HCT116 (cell line): ENCODE measurements around the gene GALT. TPM values are rescaled to one million over a fixed set of nuclear protein-coding genes. Genes with fewer than 3 reads are reported as not detected.
"Not testable (repeated sequence)": the region's sequence is repeated elsewhere in the genome, so short reads cannot be mapped to it uniquely, and the experiment has no call there.

ENCODE experiments used
- ATAC-seq: fragments of 200-7000 bp; cut with Tn5 transposase; 2 replicates; pipeline ENCODE4 v1.9.1; 2020; ENCODE audit warnings: mild to moderate bottlenecking, moderate library complexity
- BruUV-seq: library from RNA; stranded (reverse); fragments of 400-500 nt; replicated peaks from 2 replicates; lab custom pipeline; 2021; lab: Mats Ljungman, UMichigan
- CTCF ChIA-PET: fragments of 300-600 bp; sonication (Branson Sonifier 250); formaldehyde crosslinking; loops from one replicate; lab custom pipeline; 2021; ENCODE audit warnings: antibody characterized with exemption; lab: Charles Lee
- POLR2A ChIA-PET: fragments of 300-600, 350-600 bp; sonication (Branson Sonifier 250); formaldehyde crosslinking; loops from one replicate; lab custom pipeline; 2021; ENCODE audit warnings: antibody characterized with exemption; lab: Charles Lee
- RAD21 ChIA-PET, 2 experiments: fragments of 300-600 bp; sonication (Branson Sonifier 250); formaldehyde crosslinking; loops; one replicate each; lab custom pipeline; 2023; ENCODE audit warnings: low total read pairs in 2 of 2; ENCODE audit not compliant: uncharacterized antibody in 2 of 2, unreplicated experiment in 2 of 2, low non-redundant PET in 1 of 2; lab: Charles Lee
- DNase-seq: peaks from one replicate; pipeline ENCODE4 v3.0.0-alpha.2; 2010; ENCODE audit warnings: low read depth, low spot score
- H2AFZ ChIP-seq: fragments of 200-600 bp; shearing (Covaris generic), sonication (generic); 2 replicates; pipeline ENCODE4 v1.6.1; 2017; ENCODE audit warnings: low read depth, mixed run types, mixed read lengths, antibody characterized with exemption, low read length; ENCODE audit not compliant: poor library complexity, severe bottlenecking
- H3K27ac ChIP-seq: 2 replicates; pipeline ENCODE4 v1.5.1; 2012; ENCODE audit warnings: low read depth, low read length
- H3K27me3 ChIP-seq: fragments of 200-600 bp; sonication (generic); 2 replicates; pipeline ENCODE4 v1.6.1; 2016; ENCODE audit warnings: mixed run types, low read length, mixed read lengths; ENCODE audit not compliant: insufficient read depth
- H3K36me3 ChIP-seq, 2 experiments: fragments of 200-500 bp in 1 of 2; fragments of 200-600 bp in 1 of 2; sonication (Bioruptor generic) in 1 of 2; sonication (generic) in 1 of 2; 2 replicates each; pipeline versions ENCODE4 v1.5.1 to v1.6.1; 2014 to 2016; ENCODE audit warnings: low read length in 2 of 2, inconsistent platforms in 1 of 2, mixed read lengths in 1 of 2, mixed run types in 1 of 2; ENCODE audit not compliant: insufficient read depth in 2 of 2, control insufficient read depth in 1 of 2
- H3K4me1 ChIP-seq, 2 experiments: fragments of 200-600 bp in 1 of 2; sonication (generic) in 1 of 2; 2 replicates each; pipeline versions ENCODE4 v1.5.1 to v1.6.1; 2012 to 2017; ENCODE audit warnings: low read length in 2 of 2, inconsistent platforms in 1 of 2, mild to moderate bottlenecking in 1 of 2, mixed read lengths in 1 of 2, mixed run types in 1 of 2, moderate library complexity in 1 of 2; ENCODE audit not compliant: insufficient read depth in 2 of 2, control insufficient read depth in 1 of 2
- H3K4me2 ChIP-seq: fragments of 200-600 bp; sonication (generic); 2 replicates; pipeline ENCODE4 v1.6.1; 2017; ENCODE audit warnings: mixed run types, low read length, mixed read lengths
- H3K4me3 ChIP-seq, 2 experiments: fragments of 200-600 bp in 1 of 2; sonication (generic) in 1 of 2; replicated peaks in 1 of 2; 2 replicates each; pipeline ENCODE4 v1.5.1; 2011 to 2016; ENCODE audit warnings: low read length in 2 of 2, control low read depth in 1 of 2, low read depth in 1 of 2, mild to moderate bottlenecking in 1 of 2, mixed read lengths in 1 of 2, mixed run types in 1 of 2
- H3K79me2 ChIP-seq: fragments of 200-600 bp; sonication (generic); 2 replicates; pipeline ENCODE4 v1.6.1; 2017; ENCODE audit warnings: mild to moderate bottlenecking, mixed run types, low read length, moderate library complexity, mixed read lengths; ENCODE audit not compliant: insufficient read depth
- H3K9ac ChIP-seq: fragments of 200-600 bp; sonication (generic); 2 replicates; pipeline ENCODE4 v1.6.1; 2016; ENCODE audit warnings: low read length, mixed read lengths
- H3K9me2 ChIP-seq: fragments of 200-600 bp; sonication (generic), shearing (Covaris generic); 2 replicates; pipeline ENCODE4 v1.6.1; 2017; ENCODE audit warnings: mixed run types, mild to moderate bottlenecking, moderate library complexity; ENCODE audit not compliant: insufficient read depth
- H3K9me3 ChIP-seq, 2 experiments: fragments of 200-500 bp in 1 of 2; fragments of 200-600 bp in 1 of 2; sonication (Bioruptor generic) in 1 of 2; sonication (generic) in 1 of 2; 2 replicates each; pipeline ENCODE4 v1.6.1; 2014 to 2017; ENCODE audit warnings: low read length in 2 of 2, mixed read lengths in 2 of 2, inconsistent platforms in 1 of 2, low read depth in 1 of 2, mild to moderate bottlenecking in 1 of 2, mixed run types in 1 of 2, moderate library complexity in 1 of 2; ENCODE audit not compliant: control insufficient read depth in 1 of 2, insufficient read depth in 1 of 2
- H4K20me1 ChIP-seq: fragments of 200-600 bp; sonication (generic), shearing (Covaris generic); 2 replicates; pipeline ENCODE4 v1.6.1; 2017; ENCODE audit warnings: mixed run types, mild to moderate bottlenecking, moderate library complexity; ENCODE audit not compliant: insufficient read depth
- ATF3 ChIP-seq: IDR thresholded peaks from 2 replicates; pipeline ENCODE4 v1.6.1; 2012
- CTCF ChIP-seq, 3 experiments: fragments of 200-600 bp in 1 of 3; sonication (generic) in 1 of 3; IDR thresholded peaks in 2 of 3; conservative IDR thresholded peaks in 1 of 3; 2 replicates each; pipeline ENCODE4 v1.5.1; 2012 to 2017; ENCODE audit warnings: low read depth in 2 of 3, low read length in 2 of 3, antibody characterized with exemption in 1 of 3, borderline replicate concordance in 1 of 3, control low read depth in 1 of 3, mild to moderate bottlenecking in 1 of 3, mixed read lengths in 1 of 3, mixed run types in 1 of 3, moderate library complexity in 1 of 3; ENCODE audit not compliant: insufficient read depth in 1 of 3
- EZH2 ChIP-seq: fragments of 200-600 bp; sonication (generic); IDR thresholded peaks from 2 replicates; pipeline ENCODE4 v1.6.1; 2017; ENCODE audit warnings: antibody characterized with exemption, mixed run types
- JUND ChIP-seq: IDR thresholded peaks from 2 replicates; pipeline ENCODE4 v1.6.1; 2012
- MAX ChIP-seq: IDR thresholded peaks from 2 replicates; pipeline ENCODE4 v1.6.1; 2012
- POLR2A ChIP-seq: IDR thresholded peaks from 2 replicates; pipeline ENCODE4 v1.7.0; 2011; ENCODE audit warnings: borderline replicate concordance; ENCODE audit not compliant: insufficient read depth, insufficient read length; ENCODE audit errors: extremely low read depth
- REST ChIP-seq: IDR thresholded peaks from 2 replicates; pipeline ENCODE4 v1.6.1; 2012; ENCODE audit warnings: low read depth
- SIN3A ChIP-seq: IDR thresholded peaks from 2 replicates; pipeline ENCODE4 v1.6.1; 2012; ENCODE audit warnings: low read depth
- SRF ChIP-seq: IDR thresholded peaks from 2 replicates; pipeline ENCODE4 v1.6.1; 2012; ENCODE audit warnings: low read depth
- YY1 ChIP-seq: IDR thresholded peaks from 2 replicates; pipeline ENCODE4 v1.6.1; 2011; ENCODE audit warnings: low read length, low read depth, moderate library complexity, mild to moderate bottlenecking; ENCODE audit not compliant: insufficient replicate concordance; ENCODE audit errors: extremely low read depth
- ZFX ChIP-seq: fragments of 450-650 bp; IDR thresholded peaks from 2 replicates; pipeline ENCODE4 v1.6.1; 2017
- intact Hi-C: fragments of 100-400 bp; cut with micrococcal nuclease; formaldehyde crosslinking; loops from 2 replicates; pipeline ENCODE4 v1.10.0; 2022
- total RNA-seq: library from RNA; stranded (reverse); gene quantifications from one replicate; pipeline ENCODE4 v1.2.1, GENCODE V29; 2021; ENCODE audit not compliant: unreplicated experiment

Gene GALT
- total RNA-seq, 1 experiment from 2014 or later: 28.2 TPM

GRCh38 chr9:34638138-34638445 lies 8.4 kb upstream of the GALT start:
- CTCF ChIA-PET: interaction anchor here (0.7 to 2.5 kb wide), 3 partner anchors 9 to 34 kb away, joined by 3 to 9 read pairs (median 7); partner anchors contain the start of genes DCTN3 and GALT
- TF ChIP-seq YY1 (no peak), ZFX (no peak), JUND (no peak), REST (no peak), EZH2 (no peak), POLR2A (no peak), MAX (no peak), ATF3 (no peak), SIN3A (no peak), CTCF (IDR thresholded peaks at IDR 0.05 in 2 of 3, conservative IDR thresholded peaks at IDR 0.05 in 1 of 3; ENCODE audit: borderline replicate concordance in 1 of 3, insufficient read depth in 1 of 3, low read depth in 2 of 3, low read length in 2 of 3) (no peak), SRF (no peak)
- intact Hi-C loops: no loop called here
- peak overlapping the region; percentile 94 for H3K9ac ChIP-seq
- RAD21 ChIA-PET: no interaction called here
- H2AFZ ChIP-seq: no peak overlapping the region
- peaks cover 15 to 38% of the 10 kb centered on the region in 2 experiments; a peak in 3 of 4 replicates for H3K4me1 ChIP-seq
- H3K36me3 ChIP-seq: peaks cover 0 to 12% of the 10 kb centered on the region in 2 experiments; a peak in 2 of 4 replicates
- no peak for DNase-seq
- H3K4me3 ChIP-seq: peak overlapping the region; percentile 94
- BruUV-seq: no TSS peak
- no peaks in the 10 kb centered on the region for H4K20me1 ChIP-seq
- no peak; the same call in 1 of the 2 replicates for ATAC-seq
- no peaks in the 10 kb centered on the region for H3K9me3 ChIP-seq
- H3K27ac ChIP-seq: peak overlapping the region; percentile 85
- H3K27me3 ChIP-seq: no peaks in the 10 kb centered on the region
- H3K4me2 ChIP-seq: peak overlapping the region; percentile 95
- no peaks in the 10 kb centered on the region for H3K9me2 ChIP-seq
- peaks cover 27% of the 10 kb centered on the region for H3K79me2 ChIP-seq
- POLR2A ChIA-PET: interaction anchor here (0.6 to 3.1 kb wide), 8 partner anchors 8 to 261 kb away, joined by 3 to 26 read pairs (median 8); partner anchors contain the start of genes ARID3C, DCTN3, GALT and IL11RA

GRCh38 chr9:34639322-34639721 lies 7.2 kb upstream of the GALT start:
- H3K4me3 ChIP-seq, H2AFZ ChIP-seq, H3K27me3 ChIP-seq, CTCF ChIA-PET, ATAC-seq, H4K20me1 ChIP-seq, H3K9me2 ChIP-seq, BruUV-seq, DNase-seq, H3K9ac ChIP-seq, H3K27ac ChIP-seq, H3K4me2 ChIP-seq, intact Hi-C loops, H3K9me3 ChIP-seq: not testable (repeated sequence)
- POLR2A ChIA-PET: interaction anchor here (2.2 to 3.1 kb wide), 2 partner anchors 7 to 27 kb away, joined by 6 to 26 read pairs; partner anchors contain the start of genes GALT and RPP25L
- Histone ChIP-seq H3K36me3 (peaks cover 0 to 12% of the 10 kb centered on the region in 2 experiments; a peak in 2 of 4 replicates), H3K79me2 (peaks cover 27% of the 10 kb centered on the region), H3K4me1 (peaks cover 14 to 31% of the 10 kb centered on the region in 2 experiments; a peak in 3 of 4 replicates)
- RAD21 ChIA-PET: interaction anchor here in 1 of 2 experiments (0.7 kb wide), 1 partner anchor 510 kb away, joined by 4 read pairs; no protein-coding TSS in a partner anchor
